ENCODE data around the gene BCL7A. TPM values are rescaled to one million over a fixed set of nuclear protein-coding genes. Genes with fewer than 3 reads are reported as not detected.

The BCL7A gene
- total RNA-seq, 1 experiment from 2014 or later = 14.5 TPM

DNA sequence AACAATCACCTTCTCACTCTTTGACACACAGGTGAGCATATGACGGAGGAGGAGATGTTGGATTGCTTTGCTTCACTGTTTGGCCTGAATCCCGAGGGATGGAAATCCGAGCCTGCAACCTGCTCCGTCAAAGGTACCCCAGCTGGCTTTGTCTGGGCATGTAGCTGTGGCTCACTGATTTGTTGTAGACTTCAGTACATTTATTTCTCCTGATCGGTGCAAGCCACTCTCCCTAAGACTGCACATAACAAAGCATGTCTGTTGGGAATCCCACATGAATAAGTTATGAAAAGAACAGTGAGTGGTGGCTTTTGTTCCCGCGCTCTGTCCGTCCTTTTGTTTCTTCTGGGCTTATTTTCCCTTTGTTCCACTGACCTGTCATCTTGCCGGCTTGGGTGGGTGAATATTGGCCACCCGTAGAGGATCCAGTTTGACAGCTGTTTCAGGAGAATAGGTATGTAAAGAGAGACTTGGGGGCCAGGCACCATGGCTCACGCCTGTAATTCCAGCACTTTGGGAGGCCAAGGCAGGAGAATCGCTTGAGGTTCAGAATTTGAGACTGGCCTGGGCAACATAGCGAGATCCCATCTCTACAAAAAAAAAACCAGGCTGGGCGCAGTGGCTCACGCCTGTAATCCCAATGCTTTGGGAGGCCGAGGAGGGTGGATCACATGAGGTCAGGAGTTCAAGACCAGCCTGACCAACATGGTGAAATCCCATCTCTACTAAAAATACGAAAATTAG lies 20.0 kb upstream of the BCL7A start:
- Histone ChIP-seq H3K36me3 (ENCODE audit: control insufficient read depth, insufficient read depth, low read length) (no peaks in the 10 kb centered on the region), H3K4me3 (ENCODE audit: low read depth in 2 of 2, low read length in 2 of 2) (no peak overlapping the region), H3K9me3 (ENCODE audit: control insufficient read depth, insufficient read depth, low read depth, low read length) (no peaks in the 10 kb centered on the region), H3K27ac (ENCODE audit: low read length) (no peak overlapping the region), H3K27me3 (ENCODE audit: control insufficient read depth, insufficient read depth, low read length) (no peaks in the 10 kb centered on the region), H3K4me1 (ENCODE audit: control insufficient read depth, insufficient read depth, low read length) (no peaks in the 10 kb centered on the region)
- TF ChIP-seq TCF7L2 (IDR thresholded peaks at IDR 0.05; ENCODE audit: low read depth, low read length) = no peak
- no peak for TF ChIP-seq POLR2AphosphoS5 (IDR thresholded peaks at IDR 0.05; ENCODE audit: low read depth, low read length)
- TF ChIP-seq, protein P1, sequence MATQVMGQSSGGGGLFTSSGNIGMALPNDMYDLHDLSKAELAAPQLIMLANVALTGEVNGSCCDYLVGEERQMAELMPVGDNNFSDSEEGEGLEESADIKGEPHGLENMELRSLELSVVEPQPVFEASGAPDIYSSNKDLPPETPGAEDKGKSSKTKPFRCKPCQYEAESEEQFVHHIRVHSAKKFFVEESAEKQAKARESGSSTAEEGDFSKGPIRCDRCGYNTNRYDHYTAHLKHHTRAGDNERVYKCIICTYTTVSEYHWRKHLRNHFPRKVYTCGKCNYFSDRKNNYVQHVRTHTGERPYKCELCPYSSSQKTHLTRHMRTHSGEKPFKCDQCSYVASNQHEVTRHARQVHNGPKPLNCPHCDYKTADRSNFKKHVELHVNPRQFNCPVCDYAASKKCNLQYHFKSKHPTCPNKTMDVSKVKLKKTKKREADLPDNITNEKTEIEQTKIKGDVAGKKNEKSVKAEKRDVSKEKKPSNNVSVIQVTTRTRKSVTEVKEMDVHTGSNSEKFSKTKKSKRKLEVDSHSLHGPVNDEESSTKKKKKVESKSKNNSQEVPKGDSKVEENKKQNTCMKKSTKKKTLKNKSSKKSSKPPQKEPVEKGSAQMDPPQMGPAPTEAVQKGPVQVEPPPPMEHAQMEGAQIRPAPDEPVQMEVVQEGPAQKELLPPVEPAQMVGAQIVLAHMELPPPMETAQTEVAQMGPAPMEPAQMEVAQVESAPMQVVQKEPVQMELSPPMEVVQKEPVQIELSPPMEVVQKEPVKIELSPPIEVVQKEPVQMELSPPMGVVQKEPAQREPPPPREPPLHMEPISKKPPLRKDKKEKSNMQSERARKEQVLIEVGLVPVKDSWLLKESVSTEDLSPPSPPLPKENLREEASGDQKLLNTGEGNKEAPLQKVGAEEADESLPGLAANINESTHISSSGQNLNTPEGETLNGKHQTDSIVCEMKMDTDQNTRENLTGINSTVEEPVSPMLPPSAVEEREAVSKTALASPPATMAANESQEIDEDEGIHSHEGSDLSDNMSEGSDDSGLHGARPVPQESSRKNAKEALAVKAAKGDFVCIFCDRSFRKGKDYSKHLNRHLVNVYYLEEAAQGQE (IDR thresholded peaks at IDR 0.05; ENCODE audit: insufficient read depth in 1 of 2, low read depth in 2 of 2, low read length in 1 of 2) = no peak
- no peak for TF ChIP-seq SIN3A (IDR thresholded peaks at IDR 0.05; ENCODE audit: borderline replicate concordance, insufficient read depth, low read depth, low read length)
- TF ChIP-seq, protein P2, sequence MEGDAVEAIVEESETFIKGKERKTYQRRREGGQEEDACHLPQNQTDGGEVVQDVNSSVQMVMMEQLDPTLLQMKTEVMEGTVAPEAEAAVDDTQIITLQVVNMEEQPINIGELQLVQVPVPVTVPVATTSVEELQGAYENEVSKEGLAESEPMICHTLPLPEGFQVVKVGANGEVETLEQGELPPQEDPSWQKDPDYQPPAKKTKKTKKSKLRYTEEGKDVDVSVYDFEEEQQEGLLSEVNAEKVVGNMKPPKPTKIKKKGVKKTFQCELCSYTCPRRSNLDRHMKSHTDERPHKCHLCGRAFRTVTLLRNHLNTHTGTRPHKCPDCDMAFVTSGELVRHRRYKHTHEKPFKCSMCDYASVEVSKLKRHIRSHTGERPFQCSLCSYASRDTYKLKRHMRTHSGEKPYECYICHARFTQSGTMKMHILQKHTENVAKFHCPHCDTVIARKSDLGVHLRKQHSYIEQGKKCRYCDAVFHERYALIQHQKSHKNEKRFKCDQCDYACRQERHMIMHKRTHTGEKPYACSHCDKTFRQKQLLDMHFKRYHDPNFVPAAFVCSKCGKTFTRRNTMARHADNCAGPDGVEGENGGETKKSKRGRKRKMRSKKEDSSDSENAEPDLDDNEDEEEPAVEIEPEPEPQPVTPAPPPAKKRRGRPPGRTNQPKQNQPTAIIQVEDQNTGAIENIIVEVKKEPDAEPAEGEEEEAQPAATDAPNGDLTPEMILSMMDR (IDR thresholded peaks at IDR 0.05) = no peak
- BruUV-seq (replicated peaks) = no TSS peak
- ChIA-PET CTCF (no interaction called here), POLR2A (no interaction called here)
- intact Hi-C loops (cut with micrococcal nuclease; ENCODE audit: unreplicated experiment) = no loop called here
- DNase-seq (ENCODE audit: low read depth, low spot score) = no peak
- in situ Hi-C loops (cut with HindIII; ENCODE audit: low pct_unique_long_range_greater_than_20kb, low sequenced_read_pairs) = no loop called here
- ATAC-seq = no peak

DNA sequence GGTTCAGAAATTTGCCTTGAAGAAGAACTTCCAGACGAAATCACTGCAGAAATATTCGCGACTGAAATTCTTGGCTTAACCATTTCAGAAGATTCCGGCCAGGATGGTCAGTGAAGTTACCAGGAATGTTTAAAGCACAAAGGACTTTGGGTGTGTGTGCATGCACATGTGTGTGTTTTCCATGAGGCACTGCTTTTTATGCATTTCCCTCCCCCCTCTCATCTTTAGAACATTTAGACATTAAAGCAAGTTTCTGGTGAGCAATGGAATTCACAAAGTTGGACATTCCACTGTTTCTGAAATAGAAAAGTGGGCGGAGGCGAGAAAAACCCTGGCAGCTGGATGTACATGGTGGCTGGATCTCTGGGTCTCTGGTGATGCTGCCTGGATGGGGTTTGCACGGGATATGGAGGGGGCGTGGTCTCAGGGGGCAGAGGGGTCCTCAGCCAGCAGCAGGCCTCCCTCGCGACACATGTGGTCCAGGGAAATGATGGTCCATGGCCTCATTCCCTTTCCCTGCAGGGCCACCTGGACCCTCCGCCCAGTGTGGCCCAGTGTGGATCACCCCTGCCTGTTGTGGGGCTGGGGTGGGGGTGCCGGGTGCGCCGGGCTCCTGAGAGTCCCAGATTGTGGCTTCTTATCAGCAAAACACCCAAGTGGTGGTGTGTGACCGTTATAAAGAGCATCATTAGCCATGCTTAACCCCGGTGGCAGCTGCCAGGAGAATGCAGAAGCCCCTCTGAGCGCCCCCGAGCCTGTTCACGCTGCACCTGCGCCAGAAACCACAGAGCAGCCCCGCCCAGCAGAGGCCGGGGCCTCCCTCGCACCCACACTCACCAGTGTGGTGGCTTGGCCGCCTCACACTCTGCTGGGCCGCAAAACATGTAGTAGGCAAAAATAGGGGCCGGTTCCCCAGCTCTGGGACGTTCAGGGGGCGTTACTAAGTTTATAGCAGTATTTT lies 17.8 kb upstream of the BCL7A start:
- H3K4me3 ChIP-seq (ENCODE audit: low read depth in 2 of 2, low read length in 2 of 2) = no peak overlapping the region
- no peak overlapping the region for H3K27ac ChIP-seq (ENCODE audit: low read length)
- ATAC-seq = no peak
- no TSS peak for BruUV-seq (replicated peaks)
- in situ Hi-C loops (cut with HindIII; ENCODE audit: low pct_unique_long_range_greater_than_20kb, low sequenced_read_pairs) (no loop called here), intact Hi-C loops (cut with micrococcal nuclease; ENCODE audit: unreplicated experiment) (no loop called here)
- TF ChIP-seq, protein P1 (IDR thresholded peaks at IDR 0.05; ENCODE audit: insufficient read depth in 1 of 2, low read depth in 2 of 2, low read length in 1 of 2) = no peak
- no peak for TF ChIP-seq TCF7L2 (IDR thresholded peaks at IDR 0.05; ENCODE audit: low read depth, low read length)
- no peak for TF ChIP-seq SIN3A (IDR thresholded peaks at IDR 0.05; ENCODE audit: borderline replicate concordance, insufficient read depth, low read depth, low read length)
- TF ChIP-seq POLR2AphosphoS5 (IDR thresholded peaks at IDR 0.05; ENCODE audit: low read depth, low read length) = no peak
- TF ChIP-seq, protein P2 (IDR thresholded peaks at IDR 0.05) = no peak
- ChIA-PET POLR2A (no interaction called here), CTCF (no interaction called here)
- DNase-seq (ENCODE audit: low read depth, low spot score) = no peak
- no peaks in the 10 kb centered on the region for H3K27me3 ChIP-seq (ENCODE audit: control insufficient read depth, insufficient read depth, low read length)
- H3K9me3 ChIP-seq (ENCODE audit: control insufficient read depth, insufficient read depth, low read depth, low read length) = no peaks in the 10 kb centered on the region
- H3K4me1 ChIP-seq (ENCODE audit: control insufficient read depth, insufficient read depth, low read length) = no peaks in the 10 kb centered on the region
- no peaks in the 10 kb centered on the region for H3K36me3 ChIP-seq (ENCODE audit: control insufficient read depth, insufficient read depth, low read length)

All from Panc1 (cell line).